ENCODE data around the gene CCDC197.
A peak's percentile ranks its signal among the peaks of the same experiment; 100 is the strongest.

The CCDC197 gene

DNA sequence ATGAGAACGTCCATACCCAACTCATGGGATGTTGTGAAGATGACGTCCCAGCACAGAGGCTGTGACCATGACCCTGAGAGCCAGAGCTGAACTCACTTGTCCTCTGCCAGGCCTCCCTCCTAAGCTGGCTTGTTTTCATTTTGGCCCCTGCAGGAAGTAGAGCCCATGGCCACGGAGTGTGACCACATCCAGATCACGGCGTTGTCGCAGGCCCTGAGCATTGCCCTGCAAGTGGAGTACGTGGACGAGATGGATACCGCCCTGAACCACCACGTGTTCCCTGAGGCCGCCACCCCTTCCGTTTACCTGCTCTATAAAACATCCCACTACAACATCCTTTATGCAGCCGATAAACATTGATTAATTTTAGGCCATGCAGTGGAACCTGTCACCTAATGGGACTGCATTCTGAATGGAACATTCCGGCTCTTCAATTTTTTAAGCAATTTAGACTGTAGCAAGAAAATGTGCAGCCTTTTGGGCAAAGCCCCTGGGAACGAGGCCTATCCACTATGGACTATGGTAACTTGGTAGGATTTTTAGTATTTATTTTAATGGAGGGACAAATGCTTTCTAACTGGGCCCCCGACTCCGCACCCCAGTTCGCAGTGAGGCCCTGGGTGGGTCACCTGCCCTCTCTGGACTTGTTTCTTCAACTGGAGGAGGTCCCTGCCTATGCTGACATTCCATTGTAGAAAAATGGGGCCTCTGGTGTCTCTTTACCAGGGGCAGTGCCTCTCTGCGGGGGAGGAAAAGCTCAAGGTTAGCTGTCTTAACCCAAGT is 48.7 kb downstream of the CCDC197 start:
- no peak for DNase-seq

DNA sequence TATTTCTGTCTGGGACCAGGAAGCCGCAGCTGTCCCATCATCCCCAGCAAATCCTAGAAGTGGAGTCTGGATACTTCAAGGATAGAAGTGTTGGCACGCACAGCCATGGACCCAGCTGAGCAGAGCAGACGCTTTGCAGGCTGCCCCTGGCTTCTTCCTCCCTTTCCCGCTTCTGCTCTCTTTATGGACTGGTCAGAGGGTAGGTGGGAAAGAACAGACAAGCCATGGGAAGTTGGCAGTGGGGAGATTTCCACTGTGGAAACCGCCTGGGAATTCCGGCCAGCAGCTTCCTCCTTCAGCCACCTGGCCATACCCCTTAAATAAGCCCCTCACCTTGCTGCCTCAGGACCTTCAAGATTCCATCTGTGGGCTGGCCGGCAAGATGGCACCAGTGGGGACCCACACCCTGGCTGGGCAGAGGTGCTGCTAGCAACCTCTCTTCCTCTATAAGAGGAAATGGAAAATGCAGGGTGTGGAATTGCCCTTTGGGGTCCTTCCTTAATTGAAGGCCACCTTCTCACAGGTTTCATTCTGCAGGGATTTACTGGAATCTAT is 49.7 kb downstream of the CCDC197 start:
- no peak for DNase-seq

DNA sequence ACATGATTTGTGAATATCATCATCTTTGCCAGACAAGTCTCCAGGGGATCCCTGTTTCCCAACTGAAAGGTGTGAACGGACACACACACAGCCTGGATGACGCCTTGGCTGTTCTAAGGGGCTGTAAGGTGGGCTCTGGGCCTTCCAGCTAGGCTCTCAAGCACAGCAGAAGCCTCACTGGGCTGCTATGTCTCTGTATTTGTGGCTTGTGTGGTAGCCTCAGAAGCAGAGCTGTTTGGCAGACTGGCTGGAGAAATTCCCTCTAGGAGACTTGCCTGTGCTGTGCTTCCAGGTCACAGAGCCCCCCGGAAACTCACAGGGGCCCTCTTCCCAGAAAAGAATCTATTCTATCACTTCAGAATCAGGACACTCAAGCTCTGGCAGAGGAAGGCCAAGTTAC is 50.5 kb downstream of the CCDC197 start:
- DNase-seq: no peak

DNA sequence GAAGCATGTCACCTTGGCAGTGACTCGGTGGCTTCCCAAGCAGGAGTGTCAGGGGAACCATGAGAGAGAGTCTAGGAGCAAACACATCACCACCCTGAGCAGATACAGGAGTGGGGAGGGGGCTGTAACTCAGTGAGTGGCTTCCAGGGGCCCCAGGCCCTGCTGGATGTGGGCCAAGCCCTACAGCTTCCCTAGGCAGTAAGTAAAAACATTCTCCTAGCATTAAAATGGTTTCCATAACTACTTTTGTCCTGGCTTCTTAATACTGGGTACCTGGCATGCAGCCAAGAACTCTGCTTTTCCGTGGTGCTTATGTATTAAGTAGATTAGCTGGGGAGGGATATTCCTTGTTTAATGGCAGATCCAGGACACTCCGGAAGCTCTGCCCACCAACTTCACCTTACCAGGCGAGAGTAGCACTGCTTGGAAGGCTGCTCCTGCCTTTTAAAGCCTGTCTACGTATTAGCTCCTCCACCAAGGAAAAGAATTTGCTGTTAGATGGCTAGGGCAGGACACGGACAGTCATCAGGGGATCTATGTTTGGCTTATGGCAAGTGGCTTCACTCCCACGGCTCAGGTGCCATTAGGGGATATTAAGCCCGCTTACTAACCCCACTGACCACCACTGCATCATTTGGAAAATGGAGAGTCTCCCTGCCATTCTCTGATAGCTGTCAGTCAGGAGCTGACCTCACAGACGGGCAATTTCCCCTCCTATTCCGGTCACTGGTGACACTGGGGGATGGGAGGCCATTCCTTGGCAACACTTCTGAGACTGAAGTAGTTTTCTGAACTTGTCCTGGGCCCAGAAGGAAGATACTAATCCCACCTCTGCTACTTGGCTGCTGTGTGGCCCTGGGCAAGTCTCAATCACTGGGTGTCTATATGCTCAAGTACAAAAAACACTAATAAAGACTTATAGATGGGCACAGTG is 51.9 kb downstream of the CCDC197 start:
- DNase-seq: peak; percentile 80

DNA sequence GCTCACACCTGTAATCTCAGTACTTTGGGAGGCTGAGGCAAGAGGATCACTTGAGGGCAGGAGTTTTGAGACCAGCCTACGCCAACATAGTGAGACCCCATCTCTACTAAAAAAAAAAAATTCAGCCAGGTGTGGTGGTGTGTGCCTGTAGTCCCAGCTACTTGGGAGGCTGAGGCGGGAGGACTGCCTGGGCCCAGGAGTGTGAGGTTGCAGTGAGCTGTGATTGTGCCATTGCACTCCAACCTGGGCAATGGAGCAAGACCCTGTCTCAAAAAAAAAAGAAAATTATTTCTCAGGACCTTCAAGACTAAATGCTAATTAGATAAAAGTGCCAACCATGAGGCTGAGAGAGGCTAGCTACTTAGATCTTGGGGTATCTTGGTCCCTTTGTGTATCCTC is 52.5 kb downstream of the CCDC197 start:
- DNase-seq: no peak

DNA sequence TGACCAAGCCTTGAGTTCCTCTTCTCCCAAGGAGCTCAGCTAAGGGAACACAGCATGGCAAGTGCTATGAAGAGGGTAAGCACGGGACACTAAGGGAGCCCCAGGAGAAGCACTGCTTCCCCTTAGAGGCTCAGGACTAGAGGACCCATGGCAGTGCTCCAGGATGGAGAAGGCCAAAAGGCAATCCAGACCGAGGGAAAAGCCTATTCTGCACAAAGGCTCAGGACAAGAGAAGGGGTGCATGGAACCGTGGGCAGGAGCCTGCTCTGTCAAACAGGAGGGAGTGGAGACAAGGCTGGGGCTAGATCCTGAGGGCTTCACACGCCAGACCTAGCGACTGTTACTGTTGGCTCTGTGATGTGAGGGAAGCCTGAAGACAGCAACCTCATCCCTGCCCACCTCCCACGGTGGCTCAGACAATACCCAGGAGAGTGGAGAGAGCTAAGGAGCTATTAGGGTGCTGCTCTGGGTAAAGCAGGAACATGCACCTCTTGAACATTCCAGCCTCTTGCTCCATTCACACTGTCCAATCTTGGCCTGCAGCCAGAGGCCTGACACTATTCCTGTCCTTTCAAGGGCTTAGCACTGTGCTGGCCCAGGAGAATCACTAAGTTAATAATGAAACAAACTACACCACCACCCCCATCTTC is 53.3 kb downstream of the CCDC197 start:
- no peak for DNase-seq

DNA sequence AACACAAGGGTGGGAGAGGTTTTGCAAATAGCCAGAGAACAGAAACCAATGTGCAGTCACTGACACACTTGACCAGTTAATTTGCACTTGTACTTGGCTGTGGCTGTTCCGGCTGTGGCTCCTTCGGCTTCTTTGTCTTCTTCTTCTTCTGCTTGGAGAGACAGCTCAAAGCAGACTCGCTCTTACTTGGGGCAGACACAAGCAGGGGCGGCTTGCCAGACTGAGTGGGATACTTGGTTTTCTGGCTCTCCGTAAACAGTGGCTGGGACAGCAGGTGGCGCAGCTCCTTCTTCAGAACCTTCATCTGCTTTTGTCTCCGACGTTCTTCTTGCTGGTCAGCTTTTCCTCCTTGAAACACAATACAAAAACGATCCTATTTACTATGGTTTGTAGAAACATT is 54.0 kb downstream of the CCDC197 start:
- DNase-seq: no peak

DNA sequence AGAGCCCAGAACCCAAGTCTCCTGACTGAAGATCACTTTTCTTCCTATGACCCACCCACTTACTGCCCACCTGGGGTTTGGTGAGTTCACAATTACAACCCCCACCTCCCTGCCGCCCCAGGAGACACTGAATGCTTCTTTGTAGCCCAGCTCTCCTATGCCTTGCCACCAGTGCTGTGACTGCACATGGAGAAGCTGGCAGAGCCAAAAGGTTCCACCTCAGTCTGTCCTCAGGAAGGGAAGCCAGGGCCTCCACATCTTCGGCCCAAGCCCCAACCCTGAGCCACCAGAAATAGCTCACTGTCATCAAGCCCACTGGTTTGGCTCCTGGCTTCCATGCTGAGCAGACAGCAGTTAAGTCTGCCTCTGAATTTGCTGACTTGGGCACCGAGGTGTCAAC is 54.7 kb downstream of the CCDC197 start:
- DNase-seq: no peak

DNA sequence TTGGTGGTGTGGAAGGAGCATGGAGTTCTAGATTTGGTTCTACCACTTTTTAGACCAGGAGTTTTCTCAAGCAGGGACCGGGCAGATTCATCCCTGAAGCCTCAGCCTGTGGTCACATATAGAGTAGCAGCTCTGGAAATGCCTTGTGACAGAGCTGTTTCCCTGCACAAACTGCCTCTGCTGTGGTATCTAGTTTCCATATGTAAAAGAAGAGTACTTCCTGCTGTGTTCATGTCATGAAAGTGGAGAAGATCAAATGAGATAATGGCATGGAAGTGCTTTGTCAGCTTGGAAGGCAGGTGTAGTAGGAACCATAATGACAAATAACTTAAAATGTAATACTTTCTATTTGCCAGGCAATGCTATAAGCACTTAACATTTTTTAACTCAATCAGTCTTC is 55.1 kb downstream of the CCDC197 start:
- no peak for DNase-seq

DNA sequence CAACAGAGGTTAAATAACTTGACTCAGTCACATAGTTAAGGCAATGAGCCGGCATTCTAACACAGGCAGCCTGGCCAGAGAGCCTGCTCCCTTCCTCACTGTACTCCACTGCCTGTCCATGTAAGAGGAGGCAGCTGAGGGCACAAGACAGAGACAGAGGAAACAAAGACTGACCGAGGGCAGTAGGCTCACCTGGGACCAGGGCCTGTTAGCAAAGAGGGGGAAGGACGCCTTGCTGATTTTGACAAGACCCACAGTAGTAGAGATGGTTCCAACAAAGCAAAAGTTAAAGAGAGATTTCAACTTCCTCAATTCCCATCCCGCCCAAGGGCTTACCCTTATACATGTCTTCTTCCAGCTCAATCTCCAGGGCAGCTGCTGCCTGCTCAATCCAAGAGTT is 55.6 kb downstream of the CCDC197 start:
- DNase-seq: no peak

DNA sequence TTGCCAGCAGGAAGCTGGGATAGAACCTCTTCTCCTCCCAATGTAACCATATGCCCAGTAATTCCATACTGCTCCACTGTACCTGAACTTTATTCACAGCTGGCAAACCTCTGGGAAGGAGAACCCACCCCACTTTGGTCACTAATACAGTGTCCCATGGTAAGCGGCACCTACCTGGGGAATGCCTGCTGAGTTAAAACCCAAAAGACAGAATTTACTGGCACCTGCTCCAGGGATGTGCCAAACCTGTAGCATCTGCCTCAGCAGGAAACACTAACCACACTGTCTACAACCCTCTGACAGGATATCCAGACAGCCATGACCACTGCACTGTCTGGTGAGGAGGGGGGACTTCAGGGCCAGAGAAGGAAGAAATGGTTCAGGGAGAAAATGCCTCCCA is 57.3 kb downstream of the CCDC197 start:
- no peak for DNase-seq

DNA sequence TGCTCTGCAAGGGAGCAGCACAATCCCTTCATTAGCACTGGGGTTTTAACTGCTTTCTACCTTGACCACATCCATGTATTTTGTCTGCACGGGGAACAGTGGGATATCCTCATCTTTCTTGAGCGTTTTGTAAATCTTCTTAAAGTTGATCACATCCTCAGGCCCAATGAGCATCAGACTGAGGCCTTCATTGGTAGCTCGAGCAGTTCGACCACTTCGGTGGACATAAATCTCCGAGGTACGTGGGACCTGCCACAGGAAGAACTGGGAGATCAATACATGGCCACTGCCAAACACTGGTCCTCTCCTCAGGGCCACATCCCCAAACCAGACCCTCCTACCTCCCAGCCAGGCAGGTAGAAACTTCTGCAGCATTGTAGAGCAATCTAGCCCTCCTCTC is 57.8 kb downstream of the CCDC197 start:
- no peak for DNase-seq

DNA sequence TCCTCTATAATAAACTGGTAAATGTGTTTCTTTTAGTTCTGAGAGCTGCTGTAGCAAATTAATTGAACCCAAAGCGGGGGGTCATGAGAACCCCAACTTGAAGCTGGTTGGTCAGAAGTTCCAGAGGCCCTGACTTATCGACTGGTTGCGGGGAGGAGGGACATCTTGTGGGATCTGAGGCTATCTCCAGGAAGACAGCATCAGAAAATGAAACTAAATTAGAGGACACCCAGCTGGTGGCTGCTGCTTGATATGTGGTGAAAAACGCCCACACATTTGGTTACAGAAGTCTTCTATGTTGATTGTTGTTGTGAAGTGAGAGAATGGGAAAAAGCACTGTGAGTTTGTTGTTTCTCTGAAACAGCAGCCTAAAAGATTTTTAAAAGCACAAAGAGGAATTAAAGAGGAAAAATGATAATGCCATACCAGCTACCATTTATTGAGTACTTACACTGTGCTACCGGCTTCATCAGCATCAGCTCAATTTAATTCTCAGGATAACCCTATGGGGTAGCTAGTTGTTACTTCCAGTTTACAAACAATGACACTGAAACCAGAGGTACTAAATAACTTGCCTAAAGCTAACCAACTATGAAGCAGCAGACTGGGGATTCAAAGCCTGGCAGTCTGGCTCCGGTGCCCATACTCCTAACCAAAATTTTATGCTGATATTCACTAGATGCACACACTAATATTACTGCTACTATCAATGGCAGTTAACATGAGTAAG is 59.6 kb downstream of the CCDC197 start:
- no peak for DNase-seq

DNA sequence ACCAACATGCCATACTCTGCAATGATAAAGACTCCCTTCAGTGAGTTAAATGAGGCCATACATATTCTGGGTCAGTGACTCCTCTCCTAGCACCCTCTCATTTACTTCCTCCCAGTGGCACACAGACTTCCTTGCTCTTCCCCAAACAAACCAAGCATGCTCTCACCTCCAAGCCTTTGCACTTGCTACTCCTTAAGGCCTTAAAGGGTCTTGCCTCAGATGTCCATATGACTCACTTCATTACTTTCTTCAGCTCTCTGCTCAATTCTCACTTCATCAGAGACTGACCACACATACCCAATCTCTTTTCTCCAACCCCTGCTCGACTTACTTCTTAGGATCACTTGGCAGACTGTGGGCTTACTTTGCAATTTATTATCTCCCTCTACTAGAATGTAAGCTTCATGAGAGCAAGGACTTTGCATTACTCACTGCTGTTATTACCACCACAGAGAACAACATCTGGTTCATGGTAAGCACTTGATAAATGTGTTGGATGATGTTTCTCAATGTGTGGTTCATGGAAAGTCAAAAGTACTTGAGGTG is 61.1 kb downstream of the CCDC197 start:
- DNase-seq: no peak

All from NCI-H748 treated with DMSO at 0.1 percent for 48 hours (cell line).